ENCODE measurements around the gene TRAK1. TPM values are rescaled to one million over a fixed set of nuclear protein-coding genes. Genes with fewer than 3 reads are reported as not detected.

The TRAK1 gene
- total RNA-seq, 2 experiments from 2014 or later, result 62.5 to 88.3 TPM

GRCh38 chr3:42209917-42210316 is 118.8 kb downstream of the TRAK1 start:
- H3K36me3 ChIP-seq (ENCODE audit: insufficient read depth, low read length), result peaks cover 93% of the 10 kb centered on the region
- DNase-seq (ENCODE audit: low spot score), result no peak
- H3K27ac ChIP-seq (ENCODE audit: low read depth, low read length, poor library complexity, severe bottlenecking), result no peak overlapping the region
- no peak overlapping the region for H3K4me3 ChIP-seq (ENCODE audit: low read depth, low read length, poor library complexity, severe bottlenecking)
- H2AFZ ChIP-seq (ENCODE audit: low read length), result no peak overlapping the region
- peaks cover 15% of the 10 kb centered on the region for H3K4me1 ChIP-seq (ENCODE audit: insufficient read depth, low read length, poor library complexity, severe bottlenecking)
- no peaks in the 10 kb centered on the region for H4K20me1 ChIP-seq (ENCODE audit: insufficient read depth, low read length)
- no peak overlapping the region for H3K4me2 ChIP-seq (ENCODE audit: low read length)
- ChIA-PET CTCF (ENCODE audit: unreplicated experiment) (no interaction called here), POLR2A (interaction anchor here (0.6 to 1.2 kb wide), 6 partner anchors 11 to 277 kb away, joined by 3 to 6 read pairs (median 5); no protein-coding TSS in a partner anchor)
- no peaks in the 10 kb centered on the region for H3K79me2 ChIP-seq (ENCODE audit: insufficient read depth, low read depth, low read length)
- H3K9me2 ChIP-seq (ENCODE audit: insufficient read depth, low read length), result no peaks in the 10 kb centered on the region
- intact Hi-C loops (cut with micrococcal nuclease; ENCODE audit: unreplicated experiment), result no loop called here
- no peaks in the 10 kb centered on the region for H3K9me3 ChIP-seq (ENCODE audit: low read length)
- no TSS peak for BruUV-seq (replicated peaks)
- no peak for TF ChIP-seq EZH2phosphoT487 (IDR thresholded peaks at IDR 0.05; ENCODE audit: borderline replicate concordance, low read depth, low read length)
- TF ChIP-seq CTCF (conservative IDR thresholded peaks at IDR 0.05; ENCODE audit: low read length), result no peak

GRCh38 chr3:42210726-42211125 is 119.6 kb downstream of the TRAK1 start:
- H4K20me1 ChIP-seq (ENCODE audit: insufficient read depth, low read length), result no peaks in the 10 kb centered on the region
- ChIA-PET POLR2A (interaction anchor here (0.6 to 2.2 kb wide), 5 partner anchors 11 to 225 kb away, joined by 3 to 6 read pairs (median 5); no protein-coding TSS in a partner anchor), CTCF (ENCODE audit: unreplicated experiment) (no interaction called here)
- H3K9me2 ChIP-seq (ENCODE audit: insufficient read depth, low read length), result no peaks in the 10 kb centered on the region
- intact Hi-C loops (cut with micrococcal nuclease; ENCODE audit: unreplicated experiment), result no loop called here
- no peak overlapping the region for H3K4me2 ChIP-seq (ENCODE audit: low read length)
- peaks cover 93% of the 10 kb centered on the region for H3K36me3 ChIP-seq (ENCODE audit: insufficient read depth, low read length)
- no TSS peak for BruUV-seq (replicated peaks)
- no peaks in the 10 kb centered on the region for H3K79me2 ChIP-seq (ENCODE audit: insufficient read depth, low read depth, low read length)
- no peak overlapping the region for H3K4me3 ChIP-seq (ENCODE audit: low read depth, low read length, poor library complexity, severe bottlenecking)
- no peak for TF ChIP-seq CTCF (conservative IDR thresholded peaks at IDR 0.05; ENCODE audit: low read length)
- TF ChIP-seq EZH2phosphoT487 (IDR thresholded peaks at IDR 0.05; ENCODE audit: borderline replicate concordance, low read depth, low read length), result no peak
- DNase-seq (ENCODE audit: low spot score), result no peak
- H3K9me3 ChIP-seq (ENCODE audit: low read length), result no peaks in the 10 kb centered on the region
- H3K4me1 ChIP-seq (ENCODE audit: insufficient read depth, low read length, poor library complexity, severe bottlenecking), result peaks cover 23% of the 10 kb centered on the region
- no peak overlapping the region for H3K27ac ChIP-seq (ENCODE audit: low read depth, low read length, poor library complexity, severe bottlenecking)
- H2AFZ ChIP-seq (ENCODE audit: low read length), result no peak overlapping the region

GRCh38 chr3:42213417-42213816 is 122.3 kb downstream of the TRAK1 start:
- intact Hi-C loops (cut with micrococcal nuclease; ENCODE audit: unreplicated experiment), result no loop called here
- no peak overlapping the region for H3K4me3 ChIP-seq (ENCODE audit: low read depth, low read length, poor library complexity, severe bottlenecking)
- no peaks in the 10 kb centered on the region for H3K9me3 ChIP-seq (ENCODE audit: low read length)
- no TSS peak for BruUV-seq (replicated peaks)
- peaks cover 43% of the 10 kb centered on the region for H3K4me1 ChIP-seq (ENCODE audit: insufficient read depth, low read length, poor library complexity, severe bottlenecking)
- POLR2A ChIA-PET, result interaction anchor here (1.3 to 2.0 kb wide), 3 partner anchors 15 to 21 kb away, joined by 5 to 7 read pairs (median 5); no protein-coding TSS in a partner anchor
- no peak overlapping the region for H3K4me2 ChIP-seq (ENCODE audit: low read length)
- no peak overlapping the region for H2AFZ ChIP-seq (ENCODE audit: low read length)
- peak; percentile 37 for DNase-seq (ENCODE audit: low spot score)
- CTCF ChIA-PET (ENCODE audit: unreplicated experiment), result no interaction called here
- peaks cover 83% of the 10 kb centered on the region for H3K36me3 ChIP-seq (ENCODE audit: insufficient read depth, low read length)
- no peaks in the 10 kb centered on the region for H3K79me2 ChIP-seq (ENCODE audit: insufficient read depth, low read depth, low read length)
- no peak for TF ChIP-seq EZH2phosphoT487 (IDR thresholded peaks at IDR 0.05; ENCODE audit: borderline replicate concordance, low read depth, low read length)
- no peak for TF ChIP-seq CTCF (conservative IDR thresholded peaks at IDR 0.05; ENCODE audit: low read length)
- no peaks in the 10 kb centered on the region for H3K9me2 ChIP-seq (ENCODE audit: insufficient read depth, low read length)
- no peak overlapping the region for H3K27ac ChIP-seq (ENCODE audit: low read depth, low read length, poor library complexity, severe bottlenecking)
- H4K20me1 ChIP-seq (ENCODE audit: insufficient read depth, low read length), result no peaks in the 10 kb centered on the region

All from OCI-LY7 (cell line).